Chondrocyte (in vitro differentiated cells): ENCODE measurements around the gene ZBED4. TPM values are rescaled to one million over a fixed set of nuclear protein-coding genes. Genes with fewer than 3 reads are reported as not detected.

ENCODE experiments used
- DNase-seq: peaks from one replicate; pipeline ENCODE4 v3.0.0; 2021; ENCODE audit warnings: mixed read lengths, low spot score
- H3K27ac Mint-ChIP-seq: one replicate; pipeline ENCODE4 v1.8.0; 2021; ENCODE audit warnings: mild to moderate bottlenecking, moderate library complexity, mixed read lengths; ENCODE audit not compliant: unreplicated experiment
- H3K27me3 Mint-ChIP-seq: 2 replicates; pipeline ENCODE4 v1.8.0; 2021; ENCODE audit warnings: low read depth, mixed read lengths
- H3K36me3 Mint-ChIP-seq: 2 replicates; pipeline ENCODE4 v1.8.0; 2021; ENCODE audit warnings: low read depth, mixed read lengths
- H3K4me1 Mint-ChIP-seq: 2 replicates; pipeline ENCODE4 v1.8.0; 2021; ENCODE audit warnings: low read depth, mild to moderate bottlenecking, mixed read lengths
- H3K4me3 Mint-ChIP-seq: one replicate; pipeline ENCODE4 v1.8.0; 2021; ENCODE audit warnings: mild to moderate bottlenecking, moderate library complexity, mixed read lengths; ENCODE audit not compliant: unreplicated experiment
- H3K9me3 Mint-ChIP-seq: 2 replicates; pipeline ENCODE4 v1.8.0; 2021; ENCODE audit warnings: low read depth, mixed read lengths
- total RNA-seq: library from RNA; stranded (reverse); gene quantifications from 3 replicates; pipeline ENCODE4 v1.2.1, GENCODE V29; 2021
- TF ChIP-seq, protein P1 (sequence below): fragments of 200-600 bp; sonication (generic); IDR thresholded peaks from 2 replicates; pipeline ENCODE4 v1.5.0; 2021; ENCODE audit warnings: antibody characterized with exemption, mild to moderate bottlenecking, moderate library complexity

The ZBED4 gene
- total RNA-seq, 1 donor from 2014 or later, result 17.6 TPM

DNA sequence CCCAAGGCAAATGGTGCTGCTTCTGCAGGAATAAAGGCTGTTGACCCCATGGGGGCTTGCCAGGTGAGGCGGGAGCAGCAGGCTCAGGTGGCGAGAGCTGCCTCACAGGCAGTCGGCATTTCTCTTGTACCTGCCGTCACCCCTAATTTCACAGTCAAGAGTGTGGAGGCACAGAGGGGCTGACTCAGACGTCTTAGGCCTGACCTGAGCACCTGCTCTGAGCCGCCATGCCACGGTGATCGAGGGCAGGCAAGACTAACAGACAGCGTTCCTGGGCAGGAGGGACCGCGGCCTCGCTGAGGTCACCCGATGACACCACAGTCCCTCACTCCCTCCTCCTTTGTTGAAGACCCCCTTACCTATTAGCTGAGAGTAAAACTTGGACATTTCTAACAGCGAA is 59.4 kb downstream of the ZBED4 start:
- H3K4me3 Mint-ChIP-seq, result no peak overlapping the region

DNA sequence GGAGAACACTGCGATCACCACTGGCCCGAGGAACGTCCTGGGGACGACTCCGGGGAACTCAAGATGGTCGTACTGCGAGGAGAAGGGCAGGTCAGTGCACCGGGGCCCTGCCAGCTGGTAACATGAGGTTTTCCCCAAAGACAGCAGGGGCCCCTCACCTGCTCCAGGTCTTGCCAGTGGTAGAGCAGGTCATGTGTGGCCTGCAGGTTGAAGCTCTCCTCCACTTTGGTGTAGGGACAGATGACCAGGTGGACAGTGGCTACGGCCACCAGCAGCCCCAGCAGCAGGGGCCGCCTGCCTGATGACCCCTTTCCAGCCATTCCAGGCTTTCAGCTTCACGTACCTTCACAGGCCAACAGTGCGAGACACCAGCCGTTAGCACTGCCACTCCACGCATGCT is 59.8 kb downstream of the ZBED4 start:
- Mint-ChIP-seq H3K4me3 (no peak overlapping the region), H3K9me3 (no peaks in the 10 kb centered on the region), H3K36me3 (no peaks in the 10 kb centered on the region), H3K27me3 (no peaks in the 10 kb centered on the region), H3K4me1 (peaks cover 9% of the 10 kb centered on the region), H3K27ac (no peak overlapping the region)
- TF ChIP-seq, protein P1, sequence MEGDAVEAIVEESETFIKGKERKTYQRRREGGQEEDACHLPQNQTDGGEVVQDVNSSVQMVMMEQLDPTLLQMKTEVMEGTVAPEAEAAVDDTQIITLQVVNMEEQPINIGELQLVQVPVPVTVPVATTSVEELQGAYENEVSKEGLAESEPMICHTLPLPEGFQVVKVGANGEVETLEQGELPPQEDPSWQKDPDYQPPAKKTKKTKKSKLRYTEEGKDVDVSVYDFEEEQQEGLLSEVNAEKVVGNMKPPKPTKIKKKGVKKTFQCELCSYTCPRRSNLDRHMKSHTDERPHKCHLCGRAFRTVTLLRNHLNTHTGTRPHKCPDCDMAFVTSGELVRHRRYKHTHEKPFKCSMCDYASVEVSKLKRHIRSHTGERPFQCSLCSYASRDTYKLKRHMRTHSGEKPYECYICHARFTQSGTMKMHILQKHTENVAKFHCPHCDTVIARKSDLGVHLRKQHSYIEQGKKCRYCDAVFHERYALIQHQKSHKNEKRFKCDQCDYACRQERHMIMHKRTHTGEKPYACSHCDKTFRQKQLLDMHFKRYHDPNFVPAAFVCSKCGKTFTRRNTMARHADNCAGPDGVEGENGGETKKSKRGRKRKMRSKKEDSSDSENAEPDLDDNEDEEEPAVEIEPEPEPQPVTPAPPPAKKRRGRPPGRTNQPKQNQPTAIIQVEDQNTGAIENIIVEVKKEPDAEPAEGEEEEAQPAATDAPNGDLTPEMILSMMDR, result no peak
- DNase-seq, result no peak

More for the DNA sequence above, 59.4 kb downstream of the ZBED4 start:
- TF ChIP-seq, protein P1, result no peak
- Mint-ChIP-seq H3K9me3 (no peaks in the 10 kb centered on the region), H3K27me3 (no peaks in the 10 kb centered on the region), H3K27ac (no peak overlapping the region), H3K36me3 (no peaks in the 10 kb centered on the region), H3K4me1 (peaks cover 9% of the 10 kb centered on the region)
- no peak for DNase-seq

DNA sequence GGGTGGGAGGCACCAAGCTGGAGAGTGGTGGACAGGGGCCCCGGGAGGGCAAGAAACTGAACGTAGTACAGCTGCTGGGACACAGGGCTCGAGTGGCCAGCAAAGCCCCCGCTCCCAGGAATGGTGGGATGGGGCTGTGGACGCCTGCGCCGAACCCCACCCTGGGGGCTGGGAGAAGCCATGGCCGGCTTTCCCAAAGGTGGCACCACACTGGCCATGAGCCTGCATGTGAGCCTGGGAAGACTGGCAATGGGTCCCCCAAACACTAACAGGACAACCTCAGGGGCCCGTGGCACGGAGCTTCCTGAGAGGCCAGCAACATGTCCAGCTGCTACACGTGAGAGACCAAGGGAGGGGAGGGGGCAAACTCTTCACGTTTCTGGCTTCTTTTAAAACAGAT is 60.6 kb downstream of the ZBED4 start:
- DNase-seq, result no peak
- no peaks in the 10 kb centered on the region for H3K27me3 Mint-ChIP-seq
- TF ChIP-seq, protein P1, result no peak
- H3K4me1 Mint-ChIP-seq, result peaks cover 11% of the 10 kb centered on the region
- no peak overlapping the region for H3K4me3 Mint-ChIP-seq
- no peak overlapping the region for H3K27ac Mint-ChIP-seq
- H3K36me3 Mint-ChIP-seq, result no peaks in the 10 kb centered on the region
- no peaks in the 10 kb centered on the region for H3K9me3 Mint-ChIP-seq

DNA sequence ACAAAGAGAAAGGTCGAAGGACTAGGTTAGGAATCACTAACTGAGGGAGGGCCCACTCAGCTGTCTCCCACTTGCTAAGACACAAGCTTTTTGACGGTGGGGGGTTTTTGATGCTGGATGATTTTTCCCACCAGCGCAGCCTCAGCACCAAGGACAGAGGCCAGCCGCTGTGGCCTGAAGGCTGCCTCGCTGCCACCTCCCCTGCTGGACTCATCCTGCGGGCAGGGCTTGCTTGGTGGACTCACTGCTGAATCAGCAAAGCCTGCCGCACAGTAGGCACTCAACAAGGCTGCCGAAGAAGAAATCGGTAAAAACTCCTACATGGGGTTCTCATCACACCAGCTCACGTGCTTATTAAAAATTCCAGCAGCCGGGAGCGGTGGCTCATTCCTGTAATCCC is 62.0 kb downstream of the ZBED4 start:
- no peaks in the 10 kb centered on the region for H3K36me3 Mint-ChIP-seq
- no peak overlapping the region for H3K27ac Mint-ChIP-seq
- no peak for DNase-seq
- H3K9me3 Mint-ChIP-seq, result no peaks in the 10 kb centered on the region
- no peak overlapping the region for H3K4me3 Mint-ChIP-seq
- H3K27me3 Mint-ChIP-seq, result no peaks in the 10 kb centered on the region
- H3K4me1 Mint-ChIP-seq, result peaks cover 19% of the 10 kb centered on the region
- TF ChIP-seq, protein P1, result no peak

GRCh38 chr22:49916831-49917230 is 63.2 kb downstream of the ZBED4 start:
- peak overlapping the region; percentile 76 for H3K4me3 Mint-ChIP-seq
- no peaks in the 10 kb centered on the region for H3K27me3 Mint-ChIP-seq
- H3K4me1 Mint-ChIP-seq, result peaks cover 19% of the 10 kb centered on the region
- TF ChIP-seq, protein P1, result no peak
- H3K27ac Mint-ChIP-seq, result no peak overlapping the region
- H3K9me3 Mint-ChIP-seq, result no peaks in the 10 kb centered on the region
- DNase-seq, result no peak
- H3K36me3 Mint-ChIP-seq, result no peaks in the 10 kb centered on the region
